ENCODE measurements around the gene RCCD1.

The RCCD1 gene

DNA sequence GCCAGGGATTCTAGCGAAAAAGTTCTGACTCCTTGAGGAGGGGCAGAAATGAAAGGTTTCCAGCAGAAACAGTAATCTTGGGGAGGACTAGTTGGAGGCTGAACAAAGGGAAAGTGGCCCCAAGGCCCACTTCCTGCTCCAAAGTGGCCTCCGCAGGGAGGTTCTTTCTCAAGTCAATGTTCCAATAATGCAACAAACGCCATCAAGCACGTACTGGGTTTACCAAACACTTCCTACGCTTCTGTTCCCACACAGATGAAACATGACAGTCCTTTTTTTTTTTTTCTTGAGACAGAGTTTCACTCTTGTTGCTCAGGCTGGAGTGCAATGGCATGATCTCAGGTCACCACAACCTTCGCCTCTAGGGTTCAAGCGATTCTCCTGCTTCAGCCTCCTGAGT, 9.6 kb upstream of the RCCD1 start:
- DNase-seq (ENCODE audit: low spot score), result no peak

DNA sequence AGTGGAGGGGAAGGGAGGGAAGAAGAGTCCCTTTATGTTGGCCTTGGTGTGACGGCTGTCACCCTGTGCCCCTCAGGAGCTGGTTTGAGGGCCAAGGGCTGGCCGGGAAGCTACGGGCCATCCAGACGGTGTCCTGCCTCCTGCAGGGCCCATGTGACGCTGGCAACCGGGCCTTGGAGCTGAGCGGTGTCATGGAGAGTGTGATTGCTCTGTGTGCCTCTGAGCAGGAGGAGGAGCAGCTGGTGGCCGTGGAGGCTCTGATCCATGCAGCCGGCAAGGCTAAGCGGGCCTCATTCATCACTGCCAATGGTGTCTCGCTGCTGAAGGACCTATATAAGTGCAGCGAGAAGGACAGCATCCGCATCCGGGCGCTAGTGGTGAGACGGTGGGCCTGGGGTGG, 8.1 kb upstream of the RCCD1 start:
- DNase-seq (ENCODE audit: low spot score), result no peak

DNA sequence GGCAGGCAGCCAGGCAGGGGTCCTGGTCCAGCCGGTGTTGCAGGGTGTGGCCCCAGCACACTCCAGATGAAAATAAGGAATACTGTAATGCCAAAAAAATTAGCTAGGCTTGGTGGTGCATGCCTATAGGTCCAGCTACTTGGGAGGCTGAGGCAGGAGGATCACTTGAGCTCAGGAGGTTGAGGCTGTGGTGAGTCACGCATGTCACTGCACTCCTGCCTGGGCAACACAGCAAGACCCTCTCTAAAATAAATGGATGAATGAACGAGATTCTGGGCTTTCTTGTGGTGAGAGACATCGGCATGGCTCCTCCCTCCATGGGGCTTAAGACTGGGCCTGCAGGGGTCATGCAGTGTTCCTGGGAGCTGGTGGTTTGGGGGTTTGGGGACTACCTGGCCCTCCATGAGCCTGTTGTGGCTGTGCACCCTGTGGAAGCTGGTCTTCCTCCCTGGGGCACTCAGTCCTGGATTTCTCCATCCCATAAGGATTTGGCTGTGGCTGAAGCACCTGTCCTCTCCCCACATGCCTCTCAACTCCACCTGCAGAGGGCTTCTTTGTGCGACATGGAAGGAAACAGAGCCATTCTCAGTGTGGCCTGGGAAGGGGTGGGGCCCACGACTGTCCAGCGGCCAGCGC, 7.6 kb upstream of the RCCD1 start:
- DNase-seq (ENCODE audit: low spot score), result no peak

DNA sequence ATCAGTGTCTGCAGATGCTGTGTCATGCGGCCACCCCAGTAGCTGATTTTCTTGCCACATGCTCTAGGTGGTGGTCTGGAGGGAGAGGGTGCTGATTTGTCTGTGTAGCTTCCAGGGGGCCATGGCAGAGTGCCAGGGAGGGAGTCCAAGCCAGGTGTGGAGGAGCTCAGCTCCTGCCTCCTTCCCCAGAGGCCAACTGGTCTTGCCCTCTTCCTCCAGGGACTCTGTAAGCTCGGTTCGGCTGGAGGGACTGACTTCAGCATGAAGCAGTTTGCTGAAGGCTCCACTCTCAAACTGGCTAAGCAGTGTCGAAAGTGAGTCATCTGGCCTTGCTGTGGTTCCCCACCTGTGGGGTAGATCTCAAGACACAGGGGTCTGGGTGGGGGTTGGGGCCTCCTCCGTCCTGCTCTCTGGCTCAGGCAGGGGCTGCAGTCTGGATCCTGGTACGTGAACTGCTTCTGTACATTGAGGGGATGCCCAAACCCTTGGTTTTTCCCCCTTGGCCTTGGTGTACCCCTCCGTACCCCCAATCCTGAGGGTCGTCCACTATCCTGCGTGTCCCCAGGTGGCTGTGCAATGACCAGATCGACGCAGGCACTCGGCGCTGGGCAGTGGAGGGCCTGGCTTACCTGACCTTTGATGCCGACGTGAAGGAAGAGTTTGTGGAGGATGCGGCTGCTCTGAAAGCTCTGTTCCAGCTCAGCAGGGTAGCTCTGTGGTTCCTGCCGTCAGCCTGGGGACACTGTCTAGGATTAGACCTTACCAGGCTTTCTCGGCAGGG, 6.9 kb upstream of the RCCD1 start:
- DNase-seq (ENCODE audit: low spot score), result no peak

DNA sequence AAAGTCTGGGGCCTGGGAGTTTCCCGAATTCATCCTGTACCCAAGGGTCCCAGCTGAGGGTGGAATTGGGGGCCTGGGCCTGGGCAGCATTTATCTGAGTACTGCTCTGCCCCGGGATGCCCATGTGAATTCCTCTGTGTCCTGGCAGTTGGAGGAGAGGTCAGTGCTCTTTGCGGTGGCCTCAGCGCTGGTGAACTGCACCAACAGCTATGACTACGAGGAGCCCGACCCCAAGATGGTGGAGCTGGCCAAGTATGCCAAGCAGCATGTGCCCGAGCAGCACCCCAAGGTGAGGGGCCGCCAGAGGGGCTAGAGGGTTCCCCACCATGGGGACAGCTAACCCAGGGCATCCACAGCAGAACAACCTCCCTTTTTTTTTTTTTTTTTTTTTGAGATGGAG, 6.2 kb upstream of the RCCD1 start:
- no peak for DNase-seq (ENCODE audit: low spot score)

DNA sequence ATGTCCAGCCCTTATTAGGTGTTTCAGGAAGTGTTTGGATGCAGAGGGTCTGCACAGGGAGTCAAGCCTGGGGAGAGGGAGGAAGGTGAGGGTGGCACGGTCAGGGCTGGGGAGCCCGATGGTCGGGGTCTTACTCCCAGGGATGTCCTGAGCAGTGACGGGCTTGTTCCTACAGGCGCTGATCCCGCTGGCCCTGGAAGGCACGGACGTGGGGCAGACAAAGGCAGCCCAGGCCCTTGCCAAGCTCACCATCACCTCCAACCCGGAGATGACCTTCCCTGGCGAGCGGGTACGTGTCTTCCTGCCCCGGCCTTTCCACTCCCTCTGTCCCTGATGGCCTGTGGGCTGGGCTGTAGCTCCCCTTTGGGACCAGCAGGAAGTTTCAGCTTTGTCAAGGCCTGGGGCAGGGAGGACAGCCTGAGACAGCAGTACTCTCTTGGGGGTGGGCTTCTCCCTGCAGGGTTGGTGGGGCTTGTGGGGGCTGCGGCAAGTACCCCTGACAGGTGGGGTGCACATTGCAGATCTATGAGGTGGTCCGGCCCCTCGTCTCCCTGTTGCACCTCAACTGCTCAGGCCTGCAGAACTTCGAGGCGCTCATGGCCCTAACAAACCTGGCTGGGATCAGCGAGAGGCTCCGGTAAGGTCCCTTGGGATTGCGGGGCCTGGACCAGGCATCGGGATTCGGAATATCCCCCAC, 4.6 kb upstream of the RCCD1 start:
- no peak for DNase-seq (ENCODE audit: low spot score)

DNA sequence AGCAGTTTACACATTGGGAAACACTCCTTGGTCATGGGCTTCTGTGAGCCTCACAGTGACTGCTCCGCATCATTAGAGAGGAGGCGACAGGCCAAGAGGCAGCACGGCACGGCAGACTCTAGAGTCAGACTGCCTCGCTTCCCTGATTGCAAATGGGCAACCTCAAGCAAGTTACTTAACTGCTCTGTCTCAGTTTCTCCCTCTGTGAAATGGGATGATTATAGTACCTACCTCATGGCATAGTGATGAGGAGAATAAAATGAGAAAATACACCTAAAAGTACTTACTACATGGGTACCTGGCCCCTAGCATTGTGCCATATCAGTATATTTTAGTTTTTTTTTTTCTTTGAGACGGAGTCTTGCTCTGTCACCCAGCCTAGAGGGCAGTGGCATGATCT, 4.0 kb upstream of the RCCD1 start:
- DNase-seq (ENCODE audit: low spot score), result no peak

DNA sequence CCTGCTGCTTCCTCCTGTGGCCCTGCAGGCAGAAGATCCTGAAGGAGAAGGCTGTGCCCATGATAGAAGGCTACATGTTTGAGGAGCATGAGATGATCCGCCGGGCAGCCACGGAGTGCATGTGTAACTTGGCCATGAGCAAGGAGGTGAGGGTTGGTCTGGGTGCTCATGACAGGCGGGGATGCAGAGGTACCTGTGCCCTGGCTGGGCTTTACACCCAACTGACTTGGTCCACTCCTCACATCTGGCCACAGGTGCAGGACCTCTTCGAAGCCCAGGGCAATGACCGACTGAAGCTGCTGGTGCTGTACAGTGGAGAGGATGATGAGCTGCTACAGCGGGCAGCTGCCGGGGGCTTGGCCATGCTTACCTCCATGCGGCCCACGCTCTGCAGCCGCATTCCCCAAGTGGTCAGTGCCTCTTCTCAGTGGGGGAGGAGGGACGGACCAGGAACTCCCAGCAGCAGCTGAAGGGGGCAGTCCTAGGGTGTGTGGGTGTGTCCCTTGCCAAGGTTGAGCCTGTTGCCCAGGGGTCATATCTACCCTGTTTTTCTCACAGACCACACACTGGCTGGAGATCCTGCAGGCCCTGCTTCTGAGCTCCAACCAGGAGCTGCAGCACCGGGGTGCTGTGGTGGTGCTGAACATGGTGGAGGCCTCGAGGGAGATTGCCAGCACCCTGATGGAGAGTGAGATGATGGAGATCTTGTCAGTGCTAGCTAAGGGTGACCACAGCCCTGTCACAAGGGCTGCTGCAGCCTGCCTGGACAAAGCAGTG, 1.6 kb upstream of the RCCD1 start:
- DNase-seq (ENCODE audit: low spot score), result no peak

DNA sequence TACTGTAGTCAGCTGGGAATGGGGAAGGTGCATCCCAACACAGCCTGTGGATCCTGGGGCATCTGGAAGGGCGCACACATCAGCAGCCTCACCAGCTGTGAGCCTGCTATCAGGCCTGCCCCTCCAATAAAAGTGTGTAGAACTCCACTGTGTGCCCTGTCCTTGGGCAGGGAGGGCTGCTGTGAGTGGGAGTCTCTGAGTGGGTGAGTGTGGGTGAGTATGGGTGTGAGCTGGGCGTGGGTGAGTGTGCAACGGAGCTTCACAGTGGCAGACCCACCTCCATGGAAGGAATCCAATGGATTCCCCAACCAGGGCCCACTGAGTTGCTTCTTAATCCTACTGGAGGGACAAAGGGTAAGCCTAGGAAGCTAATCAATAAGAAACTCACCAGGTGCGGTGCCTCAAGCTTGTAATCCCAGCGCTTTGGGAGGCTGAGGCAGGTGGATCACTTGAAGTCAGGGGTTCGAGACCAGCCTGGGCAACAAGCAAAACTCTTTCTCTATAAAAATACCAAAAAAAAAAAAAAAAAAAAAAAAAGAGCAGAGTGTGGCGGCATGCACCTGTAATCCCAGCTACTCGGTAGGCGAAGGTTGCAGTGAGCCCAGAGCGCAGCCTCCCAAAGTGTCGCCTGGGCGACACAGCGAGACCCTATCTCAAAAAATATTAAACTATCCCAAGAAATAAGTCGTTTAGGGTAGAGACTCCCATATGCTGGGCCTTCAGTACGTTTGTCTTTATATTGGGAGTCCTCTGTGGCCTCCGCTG, 555 bp upstream of the RCCD1 start:
- DNase-seq (ENCODE audit: low spot score), result no peak

DNA sequence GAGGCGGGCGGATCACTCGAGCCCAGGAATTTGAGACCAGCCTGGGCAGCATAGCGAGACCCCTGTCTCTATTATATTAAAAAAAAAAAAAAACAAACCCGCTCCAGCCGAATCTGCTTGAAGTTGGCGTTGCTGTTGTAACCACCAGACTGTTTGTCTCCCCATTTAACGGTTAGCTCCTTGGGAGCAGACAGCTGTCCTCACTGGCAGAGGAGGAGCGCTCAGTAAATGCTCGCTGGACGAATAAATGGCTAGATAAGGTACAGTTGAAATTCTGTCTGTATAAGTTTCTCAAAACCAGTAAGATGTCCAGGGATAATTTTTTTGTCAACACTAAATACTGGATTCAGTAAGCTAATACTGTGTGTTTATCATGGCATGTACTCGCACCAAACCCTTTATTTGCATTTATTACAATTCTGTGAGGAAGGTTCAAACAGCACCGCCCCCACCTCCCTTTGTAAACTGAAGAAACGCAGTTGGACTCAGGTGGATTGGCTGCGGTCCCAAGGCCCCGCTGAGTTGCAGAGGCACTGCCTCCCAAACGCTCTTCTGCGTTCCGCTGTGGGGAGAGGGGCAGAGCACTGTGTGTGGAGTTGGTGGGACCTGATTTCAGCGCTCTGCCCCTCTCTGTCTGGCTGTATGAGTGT, 1.1 kb downstream of the RCCD1 start:
- DNase-seq (ENCODE audit: low spot score), result no peak

DNA sequence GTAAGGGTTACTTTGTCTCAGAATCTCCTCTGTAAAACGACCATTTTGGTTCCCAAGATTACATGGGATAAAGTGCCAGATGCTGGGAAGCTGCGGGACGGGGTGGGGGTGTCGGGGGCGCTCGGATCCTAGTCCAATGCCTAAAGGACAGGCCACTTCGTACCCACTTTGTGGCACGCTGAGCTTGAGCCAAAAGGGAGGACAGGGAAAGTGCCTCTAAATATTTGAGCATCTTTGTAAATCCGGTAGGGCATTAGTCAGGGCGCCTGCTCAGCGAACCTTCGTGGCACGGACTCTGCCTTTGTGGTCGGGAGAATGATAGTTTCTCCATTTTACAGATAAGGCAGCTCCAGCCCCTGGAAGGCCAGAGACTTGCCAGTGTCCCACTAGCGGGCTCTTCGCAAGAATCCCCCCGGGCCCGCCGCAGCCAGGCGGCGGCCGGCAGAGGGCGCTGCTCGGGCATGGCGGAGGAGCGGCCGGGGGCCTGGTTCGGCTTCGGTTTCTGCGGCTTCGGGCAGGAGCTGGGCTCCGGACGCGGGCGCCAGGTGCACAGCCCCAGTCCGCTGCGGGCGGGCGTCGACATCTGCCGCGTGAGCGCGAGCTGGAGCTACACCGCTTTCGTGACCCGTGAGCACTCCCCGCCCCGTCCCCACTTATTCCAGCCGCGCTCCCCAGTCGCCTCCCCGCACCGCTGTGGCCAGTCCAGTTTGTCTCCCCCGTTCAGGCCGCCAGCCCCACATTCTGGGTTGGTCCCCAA, 1.8 kb downstream of the RCCD1 start:
- DNase-seq (ENCODE audit: low spot score), result no peak

DNA sequence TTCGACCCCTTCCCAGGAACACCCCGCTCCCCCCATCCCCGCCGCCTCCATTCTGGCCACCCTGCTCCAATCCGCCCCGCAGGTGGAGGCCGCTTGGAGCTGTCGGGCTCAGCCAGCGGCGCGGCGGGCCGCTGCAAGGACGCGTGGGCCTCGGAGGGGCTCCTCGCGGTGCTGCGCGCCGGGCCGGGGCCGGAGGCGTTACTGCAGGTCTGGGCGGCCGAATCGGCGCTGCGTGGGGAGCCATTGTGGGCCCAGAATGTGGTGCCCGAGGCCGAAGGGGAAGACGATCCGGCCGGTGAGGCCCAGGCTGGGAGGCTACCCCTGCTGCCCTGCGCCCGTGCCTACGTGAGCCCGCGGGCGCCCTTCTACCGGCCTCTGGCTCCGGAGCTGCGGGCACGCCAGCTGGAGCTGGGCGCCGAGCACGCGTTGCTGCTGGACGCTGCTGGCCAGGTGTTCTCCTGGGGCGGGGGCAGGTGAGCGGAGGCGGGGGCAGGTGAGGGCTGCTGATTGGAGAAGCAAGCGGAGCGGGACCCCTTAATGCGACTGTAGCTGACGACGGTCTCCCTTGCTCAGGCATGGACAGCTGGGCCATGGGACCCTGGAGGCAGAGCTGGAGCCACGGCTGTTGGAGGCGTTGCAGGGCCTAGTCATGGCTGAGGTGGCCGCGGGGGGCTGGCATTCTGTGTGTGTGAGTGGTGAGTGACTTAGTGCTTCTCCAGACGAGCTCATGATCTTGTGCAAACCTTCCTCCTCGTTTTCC, 2.5 kb downstream of the RCCD1 start:
- no peak for DNase-seq (ENCODE audit: low spot score)

DNA sequence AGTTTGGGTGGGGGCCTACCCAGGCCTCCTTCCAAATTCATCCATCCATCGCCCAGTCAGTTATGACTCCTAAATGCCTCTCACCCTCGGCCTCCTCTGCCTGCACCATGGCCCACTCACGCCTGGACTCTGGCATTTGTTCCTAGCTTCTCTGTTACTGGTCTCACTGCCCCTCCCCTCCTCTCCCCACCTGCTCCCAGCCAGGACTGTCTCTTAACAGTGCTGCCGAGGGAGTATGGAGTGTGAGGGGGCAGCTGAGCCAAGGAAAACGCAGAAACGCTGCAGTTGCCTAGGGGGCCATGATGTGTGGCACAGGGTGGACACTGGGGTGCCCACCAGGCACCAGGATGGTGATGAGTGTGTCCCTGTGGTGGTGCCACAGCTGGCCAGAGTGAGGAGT, 3.1 kb downstream of the RCCD1 start:
- DNase-seq (ENCODE audit: low spot score), result no peak

DNA sequence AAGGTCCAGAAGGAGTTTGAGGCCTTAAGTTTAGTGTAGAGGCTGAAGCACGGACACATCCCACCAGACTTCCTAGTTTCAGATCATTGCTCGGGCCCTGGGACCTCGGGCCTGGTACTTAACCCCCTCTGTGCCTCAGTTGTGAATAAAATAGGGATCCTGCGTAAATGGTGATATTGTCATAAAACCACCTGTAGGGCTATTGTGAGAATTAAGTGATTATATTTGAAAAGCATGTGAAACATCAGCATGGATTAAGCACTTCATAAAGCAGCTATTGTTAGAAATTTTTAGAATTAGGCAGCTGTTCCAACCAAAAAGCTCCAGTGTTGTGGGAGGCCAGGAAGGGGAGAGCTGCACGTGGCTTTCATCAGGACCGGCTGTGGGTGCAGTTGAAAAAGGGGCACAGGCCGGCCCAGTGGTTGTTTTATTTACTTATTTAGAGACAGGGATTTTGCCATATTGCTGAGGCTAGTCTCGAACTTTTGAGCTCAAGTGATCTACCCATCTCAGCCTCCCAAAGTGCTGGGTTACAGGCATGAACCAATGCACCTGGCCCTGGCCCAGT, 4.4 kb downstream of the RCCD1 start:
- no peak for DNase-seq (ENCODE audit: low spot score)

DNA sequence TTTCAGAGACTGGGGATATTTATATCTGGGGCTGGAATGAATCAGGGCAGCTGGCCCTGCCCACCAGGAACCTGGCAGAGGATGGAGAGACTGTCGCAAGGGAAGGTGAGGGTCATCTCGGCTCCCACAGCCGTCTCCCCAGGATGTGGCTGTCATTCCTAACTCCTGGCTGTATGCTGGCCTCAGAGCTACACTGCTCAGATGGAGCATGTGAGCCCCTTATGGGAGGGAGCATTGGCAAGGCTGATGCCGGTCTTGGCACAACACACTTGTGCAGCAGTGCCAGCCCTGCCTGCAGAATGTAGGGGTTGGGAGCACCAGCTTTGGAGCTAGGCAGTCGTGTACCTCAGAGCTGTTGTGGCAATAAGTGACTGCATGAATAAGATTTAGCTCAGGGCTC, 5.2 kb downstream of the RCCD1 start:
- DNase-seq (ENCODE audit: low spot score), result no peak

DNA sequence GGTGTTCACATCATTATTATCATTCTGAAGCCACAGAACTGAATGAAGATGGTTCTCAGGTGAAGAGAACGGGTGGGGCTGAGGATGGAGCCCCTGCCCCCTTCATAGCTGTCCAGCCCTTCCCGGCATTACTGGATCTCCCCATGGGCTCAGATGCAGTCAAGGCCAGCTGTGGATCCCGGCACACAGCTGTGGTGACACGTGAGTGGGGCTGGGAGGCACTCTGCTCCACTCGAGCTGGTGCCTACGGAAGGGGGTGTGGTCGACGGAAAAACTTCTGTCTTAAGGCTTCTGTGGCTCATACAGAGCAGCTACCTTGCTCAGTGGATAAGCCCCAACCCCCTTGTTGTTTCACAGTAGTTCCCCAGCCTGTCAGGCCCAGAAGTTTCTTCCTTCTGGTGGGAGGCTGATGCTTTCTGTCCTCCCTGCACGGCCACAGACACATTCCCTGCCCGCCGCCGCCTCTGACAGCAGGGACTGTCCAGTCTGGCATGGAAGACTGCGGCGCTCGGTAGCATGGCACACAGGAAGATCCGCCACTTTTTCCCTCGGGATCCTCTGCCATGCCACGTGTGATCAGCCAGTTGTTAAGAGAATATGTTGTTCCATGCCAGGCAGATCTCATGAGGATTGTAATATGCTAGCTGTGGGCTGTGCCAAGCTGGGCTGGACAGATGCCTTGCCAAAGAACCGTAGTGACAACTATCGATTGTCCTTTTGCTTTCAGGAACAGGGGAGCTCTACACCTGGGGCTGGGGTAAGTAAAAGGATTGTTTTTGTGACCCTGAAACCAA, 5.8 kb downstream of the RCCD1 start:
- no peak for DNase-seq (ENCODE audit: low spot score)

DNA sequence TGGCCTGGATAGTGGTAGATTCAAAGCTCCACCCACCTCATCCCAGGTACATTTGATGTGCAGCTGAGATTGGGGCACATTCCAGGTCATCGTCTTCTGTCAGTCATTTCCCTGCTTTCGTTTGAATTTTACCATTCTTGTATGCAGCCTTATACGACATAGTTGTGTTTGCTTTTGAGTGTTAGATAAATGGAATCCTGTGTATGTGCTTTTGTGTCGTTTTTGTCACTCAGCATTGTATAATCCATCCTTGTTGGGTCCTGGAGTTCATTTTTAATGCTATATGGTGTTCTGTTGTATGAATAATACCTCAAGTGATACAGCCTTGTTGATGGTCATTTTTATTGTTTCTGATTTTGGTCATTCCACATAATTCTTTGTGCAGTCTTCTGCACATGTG, 7.3 kb downstream of the RCCD1 start:
- no peak for DNase-seq (ENCODE audit: low spot score)

DNA sequence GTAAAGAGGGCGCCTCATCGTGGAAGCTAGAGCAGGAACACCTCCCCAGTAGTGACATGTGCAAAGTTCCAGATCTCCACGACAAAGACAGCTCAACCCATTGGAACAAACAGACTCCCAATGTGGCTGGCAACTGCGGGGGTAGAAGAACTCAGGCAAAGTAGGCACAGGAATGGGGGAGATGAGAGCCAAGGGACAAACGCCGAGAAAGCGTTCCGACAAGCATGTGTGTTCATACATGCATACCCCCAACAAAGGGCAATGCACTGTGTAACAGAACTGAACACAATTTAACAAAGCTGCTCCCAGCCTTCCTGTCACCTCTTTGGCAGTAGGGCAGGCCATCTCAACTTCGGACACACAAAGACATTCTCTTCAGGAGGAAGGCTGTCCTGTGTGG, 11.6 kb downstream of the RCCD1 start:
- DNase-seq (ENCODE audit: low spot score), result no peak

DNA sequence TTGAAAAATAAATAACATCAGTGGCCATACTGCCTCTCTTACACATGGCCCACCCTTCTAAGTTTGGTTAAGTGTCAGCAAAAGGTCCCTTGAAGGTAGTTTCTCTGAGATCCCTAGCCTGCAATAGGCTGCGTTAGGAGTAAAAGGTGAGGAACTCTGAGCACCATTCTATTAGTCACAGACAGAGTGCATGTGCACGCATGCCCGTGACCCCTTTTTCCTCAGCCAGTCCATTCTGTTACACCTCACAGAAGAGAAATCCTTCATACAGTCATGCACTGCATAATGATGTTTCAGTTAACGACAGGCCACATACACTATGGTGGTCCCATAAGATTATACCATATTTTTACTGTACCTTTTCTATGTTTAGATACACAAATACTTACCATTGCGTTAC, 12.5 kb downstream of the RCCD1 start:
- DNase-seq (ENCODE audit: low spot score), result no peak

Measured in kidney capillary endothelial cell (primary cell).